Urinary bladder (tissue), 4 donors: Measurements from ENCODE around the gene GPALPP1. TPM values are rescaled to one million over a fixed set of nuclear protein-coding genes. Genes with fewer than 3 reads are reported as not detected.
"Not testable (repeated sequence)": the region's sequence is repeated elsewhere in the genome, so short reads cannot be mapped to it uniquely, and the experiment has no call there.

Experiments used
- DNase-seq: peaks from one replicate; pipeline ENCODE4 v3.0.0-alpha.2; 2015; ENCODE audit errors: extremely low spot score
- H3K27ac ChIP-seq: one replicate; pipeline ENCODE4 v1.5.1; 2013; ENCODE audit warnings: low read depth, mild to moderate bottlenecking, moderate library complexity
- H3K36me3 ChIP-seq: one replicate; pipeline ENCODE4 v1.6.1; 2013; ENCODE audit warnings: mild to moderate bottlenecking, moderate library complexity; ENCODE audit not compliant: insufficient read depth
- H3K4me1 ChIP-seq: one replicate; pipeline ENCODE4 v1.6.1; 2013; ENCODE audit warnings: mild to moderate bottlenecking, moderate library complexity; ENCODE audit not compliant: insufficient read depth
- H3K4me3 ChIP-seq: one replicate; pipeline ENCODE4 v1.5.1; 2013; ENCODE audit warnings: low read depth, low read length
- WGBS: extraction: QIAGEN DNeasy Blood & Tissue Kit; methylation state at CpG from one replicate; pipeline ENCODE4 v1.1.7; 2013; 5-methylcytosine and 5-hydroxymethylcytosine counted together
- polyA plus RNA-seq: library from polyadenylated mRNA; stranded (reverse); fragments of 200-250 nt; gene quantifications from one replicate; pipeline ENCODE4 v1.2.3, GENCODE V29; 2013
- total RNA-seq: library from RNA; depleted of rRNA; stranded (reverse); fragments of >200 nt; gene quantifications from one replicate; pipeline ENCODE4 v1.2.3, GENCODE V29; 2014
- donor health status: healthy with polysubstance abuse.
- donor health status: healthy.

GPALPP1 gene
- total and polyA plus RNA-seq, 2 donors = 19.1 to 46.8 TPM

GRCh38 chr13:44972956-44973581 is 16.3 kb upstream of the GPALPP1 start:
- 7% methylated on average over 3 of the region's 3 CpGs for WGBS
- no peaks in the 10 kb centered on the region for H3K36me3 ChIP-seq
- no peak for DNase-seq
- H3K4me3 ChIP-seq = no peak overlapping the region
- H3K4me1 ChIP-seq = no peaks in the 10 kb centered on the region
- H3K27ac ChIP-seq = no peak overlapping the region

- Histone ChIP-seq H3K27ac (no peak overlapping the region), H3K36me3 (no peaks in the 10 kb centered on the region), H3K4me1 (no peaks in the 10 kb centered on the region), H3K4me3 (no peak overlapping the region)
- DNase-seq = no peak
- 84% methylated on average over 9 of the region's 9 CpGs for WGBS
Observed at GRCh38 chr13:44974056-44974793, 15.1 kb upstream of the GPALPP1 start.

GRCh38 chr13:44976196-44976595 is 13.1 kb upstream of the GPALPP1 start:
- Histone ChIP-seq H3K36me3 (no peaks in the 10 kb centered on the region), H3K4me1 (no peaks in the 10 kb centered on the region), H3K27ac (no peak overlapping the region), H3K4me3 (no peak overlapping the region)
- 85% methylated on average over 3 of the region's 3 CpGs for WGBS
- no peak for DNase-seq

GRCh38 chr13:44976949-44977583 is 12.3 kb upstream of the GPALPP1 start:
- 61% methylated on average over 1 of the region's 1 CpG for WGBS
- Histone ChIP-seq H3K4me1 (no peaks in the 10 kb centered on the region), H3K36me3 (no peaks in the 10 kb centered on the region)

GRCh38 chr13:44978328-44978727 is 11.0 kb upstream of the GPALPP1 start:
- WGBS = 99% methylated on average over 1 of the region's 1 CpG
- no peak overlapping the region for H3K4me3 ChIP-seq
- no peaks in the 10 kb centered on the region for H3K36me3 ChIP-seq
- no peak overlapping the region for H3K27ac ChIP-seq
- H3K4me1 ChIP-seq = no peaks in the 10 kb centered on the region
- DNase-seq = no peak

More at GRCh38 chr13:44976949-44977583, 12.3 kb upstream of the GPALPP1 start:
- Histone ChIP-seq H3K4me3 (no peak overlapping the region), H3K27ac (no peak overlapping the region)
- DNase-seq = no peak

GRCh38 chr13:44989941-44990340 is 603 bp downstream of the GPALPP1 start:
- WGBS = 5% methylated on average over 10 of the region's 10 CpGs
- Histone ChIP-seq H3K36me3 (peaks cover 3% of the 10 kb centered on the region), H3K4me3 (peak overlapping the region; percentile 84), H3K4me1 (no peaks in the 10 kb centered on the region), H3K27ac (peak overlapping the region; percentile 61)
- no peak for DNase-seq

GRCh38 chr13:45003417-45003816 is 14.1 kb downstream of the GPALPP1 start:
- Histone ChIP-seq H3K4me1 (no peaks in the 10 kb centered on the region), H3K27ac (no peak overlapping the region), H3K36me3 (no peaks in the 10 kb centered on the region), H3K4me3 (no peak overlapping the region)
- DNase-seq = no peak

GRCh38 chr13:45004096-45004495 is 14.8 kb downstream of the GPALPP1 start:
- no peak overlapping the region for H3K27ac ChIP-seq
- 92% methylated on average over 2 of the region's 2 CpGs for WGBS
- H3K36me3 ChIP-seq = peaks cover 3% of the 10 kb centered on the region
- no peaks in the 10 kb centered on the region for H3K4me1 ChIP-seq
- no peak for DNase-seq
- no peak overlapping the region for H3K4me3 ChIP-seq

GRCh38 chr13:45007225-45007624 is 17.9 kb downstream of the GPALPP1 start:
- no peak for DNase-seq
- Histone ChIP-seq H3K4me3 (no peak overlapping the region), H3K27ac (no peak overlapping the region), H3K36me3 (peaks cover 3% of the 10 kb centered on the region), H3K4me1 (no peaks in the 10 kb centered on the region)

GRCh38 chr13:45007823-45008222 is 18.5 kb downstream of the GPALPP1 start:
- Histone ChIP-seq H3K4me1 (no peaks in the 10 kb centered on the region), H3K27ac (no peak overlapping the region), H3K4me3 (no peak overlapping the region), H3K36me3 (peaks cover 3% of the 10 kb centered on the region)
- 88% methylated on average over 1 of the region's 1 CpG for WGBS
- DNase-seq = no peak

- no peak overlapping the region for H3K4me3 ChIP-seq
- peaks cover 3% of the 10 kb centered on the region for H3K36me3 ChIP-seq
- DNase-seq = no peak
- no peak overlapping the region for H3K27ac ChIP-seq
- 96% methylated on average over 6 of the region's 6 CpGs for WGBS
- H3K4me1 ChIP-seq = no peaks in the 10 kb centered on the region
Observed at GRCh38 chr13:45011198-45011597, 21.9 kb downstream of the GPALPP1 start.

GRCh38 chr13:45015300-45015699 is 26.0 kb downstream of the GPALPP1 start:
- H3K4me3 ChIP-seq = no peak overlapping the region
- H3K27ac ChIP-seq = no peak overlapping the region
- H3K36me3 ChIP-seq = peaks cover 3% of the 10 kb centered on the region
- WGBS = 91% methylated on average over 2 of the region's 2 CpGs
- DNase-seq = no peak
- H3K4me1 ChIP-seq = no peaks in the 10 kb centered on the region

- H3K4me3 ChIP-seq = no peak overlapping the region
- WGBS = 98% methylated on average over 3 of the region's 3 CpGs
- no peak overlapping the region for H3K27ac ChIP-seq
- no peaks in the 10 kb centered on the region for H3K4me1 ChIP-seq
- peaks cover 3% of the 10 kb centered on the region for H3K36me3 ChIP-seq
- no peak for DNase-seq
Observed at GRCh38 chr13:45016792-45017425, 27.6 kb downstream of the GPALPP1 start.

GRCh38 chr13:45019981-45020380 is 30.6 kb downstream of the GPALPP1 start:
- WGBS = 92% methylated on average over 7 of the region's 7 CpGs
- H3K4me1 ChIP-seq, DNase-seq, H3K27ac ChIP-seq, H3K36me3 ChIP-seq, H3K4me3 ChIP-seq: not testable (repeated sequence)
